GM20000 (cell line): ENCODE measurements around the gene BHLHA9.

Experiments used
- DNase-seq: peaks from one replicate; pipeline ENCODE4 v3.0.0; 2012; ENCODE audit warnings: low spot score
- CTCF ChIP-seq: IDR thresholded peaks from 2 replicates; pipeline ENCODE4 v1.5.1; 2012; ENCODE audit warnings: mild to moderate bottlenecking, control low read depth; ENCODE audit errors: extremely low read depth, missing control alignments

The BHLHA9 gene

DNA sequence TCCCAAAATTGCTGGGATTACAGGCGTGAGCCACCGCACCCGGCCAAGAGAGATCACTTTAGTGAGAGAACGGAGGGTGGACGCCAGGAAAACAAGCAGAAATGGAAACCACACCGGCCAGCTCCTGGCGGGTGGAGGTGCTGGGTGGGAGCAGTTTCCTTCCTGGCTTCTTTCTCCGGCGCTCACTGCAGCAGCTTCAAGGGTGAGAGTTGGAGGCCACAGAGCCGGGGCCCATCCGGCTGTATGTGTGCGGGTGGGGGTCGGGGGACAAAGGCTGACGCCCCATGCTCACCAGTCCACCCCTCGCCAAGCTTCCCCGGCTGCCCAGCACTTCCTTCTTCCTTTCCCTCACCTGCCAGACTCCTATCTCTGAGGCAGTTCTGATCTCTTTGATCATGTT, 13.5 kb upstream of the BHLHA9 start:
- TF ChIP-seq CTCF, result no peak
- no peak for DNase-seq

GRCh38 chr17:1260086-1260769, 10.0 kb upstream of the BHLHA9 start:
- no peak for TF ChIP-seq CTCF
- no peak for DNase-seq

DNA sequence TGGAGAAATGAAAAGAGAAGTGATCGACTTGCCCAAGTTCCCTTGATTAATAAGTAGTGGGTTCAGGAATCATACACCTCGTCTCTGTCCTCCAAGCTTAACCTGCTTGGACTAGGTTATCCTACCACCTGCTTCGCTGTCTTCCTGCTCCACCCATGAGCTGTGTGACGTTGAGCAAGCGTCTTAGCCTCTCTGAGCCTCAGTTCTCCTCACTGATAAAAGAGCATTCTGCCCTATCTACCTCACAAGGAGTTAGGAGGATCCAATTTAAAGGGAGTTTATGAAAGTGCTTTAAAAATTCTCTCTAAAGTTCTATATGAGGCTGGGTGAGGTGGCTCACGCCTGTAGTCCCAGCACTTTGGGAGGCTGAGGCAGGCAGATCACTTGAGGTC, 9.5 kb upstream of the BHLHA9 start:
- TF ChIP-seq CTCF, result no peak
- no peak for DNase-seq

- DNase-seq, result no peak
- TF ChIP-seq CTCF, result no peak
Measured at GRCh38 chr17:1264196-1264595, 6.0 kb upstream of the BHLHA9 start.

DNA sequence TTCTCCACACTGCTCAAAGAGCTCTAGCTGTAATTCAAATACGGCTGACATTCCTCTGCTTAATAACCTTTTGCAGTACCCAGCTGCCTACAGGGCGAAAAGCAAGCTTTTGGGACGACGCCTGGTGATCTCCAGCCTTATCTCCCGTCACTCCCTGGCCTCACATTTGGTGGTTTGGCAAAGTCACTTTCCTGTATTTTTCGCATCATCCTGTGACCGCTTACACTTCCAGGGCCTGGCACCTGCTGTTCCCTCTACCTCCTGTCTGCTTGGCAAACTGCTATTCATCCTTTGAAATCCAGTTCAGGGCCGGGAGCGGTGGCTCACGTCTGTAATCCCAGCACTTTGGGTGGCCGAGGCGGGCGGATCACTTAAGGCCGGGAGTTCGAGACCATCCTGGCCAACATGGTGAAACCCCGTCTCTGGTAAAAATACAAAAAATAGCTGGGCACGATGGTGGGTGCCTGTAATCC, 2.7 kb upstream of the BHLHA9 start:
- no peak for TF ChIP-seq CTCF
- no peak for DNase-seq

GRCh38 chr17:1271030-1271423, 783 bp downstream of the BHLHA9 start:
- TF ChIP-seq CTCF, result no peak
- no peak for DNase-seq

DNA sequence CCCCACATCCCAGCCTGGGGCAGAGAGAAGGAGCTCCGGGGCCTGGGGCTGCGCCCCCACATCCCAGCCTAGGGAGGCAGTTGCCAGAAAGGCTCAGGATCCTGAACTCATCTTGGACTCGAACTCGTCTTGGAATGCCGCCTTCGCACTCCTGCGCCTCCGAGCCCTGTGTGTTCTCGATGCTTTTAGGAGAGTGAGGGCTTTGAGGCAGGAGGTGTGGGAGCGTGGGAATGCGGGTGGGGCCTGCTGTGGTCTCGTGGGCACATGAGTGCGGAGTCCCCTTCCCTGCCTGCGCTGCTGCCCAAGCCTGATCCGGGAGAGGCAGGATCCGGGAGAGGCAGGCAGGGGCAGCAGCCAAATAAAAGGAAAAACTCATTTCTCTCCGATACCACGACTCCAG, 1.2 kb downstream of the BHLHA9 start:
- TF ChIP-seq CTCF, result no peak

More for the DNA sequence above, 1.2 kb downstream of the BHLHA9 start:
- DNase-seq, result no peak
